Measurements from ENCODE around the gene KCNIP2.
A peak's percentile ranks its signal among the peaks of the same experiment; 100 is the strongest.
"Not testable (repeated sequence)": the region's sequence is repeated elsewhere in the genome, so short reads cannot be mapped to it uniquely, and the experiment has no call there.

Gene KCNIP2

DNA sequence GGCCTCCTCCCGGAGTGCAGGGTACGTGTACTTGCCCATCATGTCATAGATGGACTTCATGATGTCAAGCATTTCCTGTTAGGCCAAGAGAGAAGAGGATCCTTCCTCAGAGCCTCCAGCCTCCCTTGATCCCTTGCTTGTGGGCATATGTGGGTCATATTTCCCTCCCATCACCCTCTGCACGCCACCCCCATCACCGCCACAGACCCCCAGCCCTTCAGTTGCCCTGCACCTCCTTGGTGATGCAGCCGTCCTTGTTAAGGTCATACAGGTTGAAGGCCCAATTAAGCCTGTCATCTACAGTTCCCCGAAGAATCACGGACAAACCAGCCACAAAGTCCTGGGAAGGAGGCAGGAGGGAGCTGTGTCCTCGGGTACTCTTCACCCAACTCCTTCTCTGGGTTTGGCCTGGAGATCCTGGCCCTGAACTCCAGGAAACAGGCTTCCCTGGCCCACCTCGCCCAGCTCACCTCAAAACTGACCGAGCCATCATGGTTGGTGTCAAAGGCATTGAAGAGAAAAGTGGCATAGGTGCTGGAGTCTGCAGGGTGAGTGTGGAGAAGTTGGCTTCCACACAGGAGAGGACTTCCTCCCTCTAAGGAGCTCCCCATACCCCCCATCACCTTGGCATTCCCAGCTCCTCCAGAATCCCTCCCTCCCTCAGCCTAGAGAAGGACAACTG is 15.5 kb downstream of the KCNIP2 start:
- DNase-seq = no peak

DNA sequence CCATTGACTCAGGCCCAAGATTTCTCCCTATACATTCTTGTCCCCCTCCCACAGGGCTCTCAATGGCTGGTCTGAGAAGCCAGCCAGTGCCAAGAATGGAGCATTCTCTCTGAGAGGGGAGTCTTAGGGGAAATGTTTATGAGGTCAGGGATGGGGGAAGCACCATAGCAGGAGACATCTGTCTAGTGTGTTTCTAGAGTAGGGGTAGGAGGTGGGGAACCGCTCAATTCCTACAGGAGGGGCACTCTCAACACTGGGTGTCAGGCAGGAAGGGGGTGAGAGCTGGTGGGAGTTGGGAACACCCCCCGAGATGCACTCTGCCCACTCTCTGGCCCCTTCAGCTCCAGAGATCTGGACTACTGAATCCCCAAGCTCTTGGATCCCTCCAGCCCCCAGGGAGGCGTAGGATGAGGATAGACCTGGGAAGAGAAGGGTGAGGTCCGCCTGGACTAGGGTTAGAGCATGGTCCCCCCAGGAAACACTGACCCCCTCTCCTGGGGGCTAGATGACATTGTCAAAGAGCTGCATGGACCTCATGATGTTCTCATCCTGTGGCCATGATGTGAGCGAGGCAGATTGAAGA is 16.7 kb downstream of the KCNIP2 start:
- no peak for DNase-seq

DNA sequence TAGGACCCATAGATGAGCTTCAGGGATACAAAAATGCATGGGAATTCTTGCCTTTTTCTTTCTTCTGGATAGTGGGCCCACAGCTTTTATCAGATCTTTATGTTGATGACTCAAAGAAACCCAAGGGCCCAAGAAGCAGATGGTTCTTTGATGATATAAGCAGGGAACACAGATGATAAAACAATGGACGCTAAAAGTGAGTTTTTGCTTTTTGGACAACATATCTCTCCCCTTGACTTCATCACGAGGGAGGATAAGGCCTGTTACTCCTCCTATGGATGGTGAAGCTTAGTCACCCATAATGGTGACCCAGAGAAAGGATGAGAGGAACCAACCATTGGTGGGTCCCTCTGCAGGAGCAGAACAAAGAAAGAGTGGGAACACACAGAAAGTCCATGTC is 18.9 kb downstream of the KCNIP2 start:
- no peak for DNase-seq

DNA sequence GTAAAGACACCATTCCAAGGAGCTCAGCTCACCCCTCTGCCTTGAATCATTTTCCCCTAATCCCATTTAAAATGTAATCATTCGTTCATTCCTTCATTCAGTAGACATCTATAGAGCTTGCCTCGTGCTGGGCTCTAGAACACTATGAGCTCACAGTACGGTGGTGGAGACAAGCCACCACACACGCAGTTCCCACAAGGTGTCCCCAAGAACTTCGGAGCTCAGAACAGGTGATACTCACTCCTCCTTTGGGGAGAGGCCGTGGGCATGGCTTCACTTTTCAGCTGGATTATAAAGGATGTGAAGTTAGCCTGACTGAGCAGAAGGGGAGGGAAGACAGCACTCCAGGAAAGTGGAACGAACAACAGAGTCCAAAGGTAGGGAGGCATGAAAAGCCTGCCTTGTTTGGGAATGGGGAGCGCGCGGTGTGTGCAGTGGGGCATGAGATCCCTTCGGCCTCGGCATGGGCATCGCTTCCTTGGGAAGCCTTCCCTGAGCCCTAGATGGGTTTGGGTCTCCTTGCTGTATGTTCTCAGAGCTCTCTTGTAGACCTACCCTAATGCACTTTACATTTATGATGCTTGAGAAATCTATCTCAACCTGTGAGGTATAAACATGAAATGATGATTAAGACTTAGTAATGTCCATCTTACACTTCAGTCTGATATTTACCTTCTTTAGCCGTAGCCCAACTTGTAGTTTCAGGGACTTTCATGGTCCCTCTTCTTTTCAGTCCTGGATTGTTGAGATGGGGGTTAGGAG is 24.5 kb downstream of the KCNIP2 start:
- peak; percentile 36 for DNase-seq

DNA sequence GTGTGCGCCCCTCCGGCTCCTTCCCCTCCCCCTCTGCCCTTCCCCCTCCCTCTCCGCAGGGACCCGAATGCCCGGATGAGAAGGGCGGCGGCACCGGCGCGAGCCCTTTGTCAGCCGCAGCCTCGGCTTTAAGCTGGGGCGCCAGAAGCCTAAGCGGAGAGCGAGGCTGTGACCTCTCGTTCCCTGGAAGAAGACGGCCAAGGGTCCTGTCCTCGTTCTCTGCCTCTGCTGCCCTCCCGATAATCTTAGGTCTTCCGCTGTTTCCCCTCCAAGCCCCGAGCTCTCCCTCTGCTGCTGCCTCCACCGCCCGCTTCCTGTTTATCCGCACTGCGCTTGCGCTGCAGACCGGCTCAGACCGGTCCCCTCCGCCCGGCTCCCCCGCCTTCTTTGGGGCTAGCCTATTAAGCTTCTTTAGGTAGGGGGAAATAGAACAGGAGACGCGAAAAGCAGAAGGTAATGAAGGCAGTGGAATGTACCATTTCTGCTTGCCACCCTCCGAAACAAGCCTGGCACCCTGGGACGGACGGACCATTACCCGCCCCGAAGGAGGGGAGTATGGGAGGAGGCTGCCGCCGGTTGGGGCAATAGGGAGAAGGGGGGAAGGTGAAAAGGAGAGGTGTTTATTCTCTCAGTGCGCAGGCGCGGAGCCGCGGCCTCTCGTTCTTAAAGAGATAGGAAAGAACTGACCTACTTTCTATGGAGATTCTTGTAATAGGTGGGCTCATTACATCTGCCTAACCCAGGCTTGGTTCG is 25.3 kb downstream of the KCNIP2 start, which contains the start of gene OGA:
OGA (minus strand) TSS at position 326 of the 753 bp plus-strand sequence. CDS start 422 bp downstream, outside the sequence.
- peak; percentile 96 for DNase-seq

- DNase-seq = peak; percentile 30
Measured at GRCh38 chr10:101817337-101818118, 26.1 kb downstream of the KCNIP2 start.

DNA sequence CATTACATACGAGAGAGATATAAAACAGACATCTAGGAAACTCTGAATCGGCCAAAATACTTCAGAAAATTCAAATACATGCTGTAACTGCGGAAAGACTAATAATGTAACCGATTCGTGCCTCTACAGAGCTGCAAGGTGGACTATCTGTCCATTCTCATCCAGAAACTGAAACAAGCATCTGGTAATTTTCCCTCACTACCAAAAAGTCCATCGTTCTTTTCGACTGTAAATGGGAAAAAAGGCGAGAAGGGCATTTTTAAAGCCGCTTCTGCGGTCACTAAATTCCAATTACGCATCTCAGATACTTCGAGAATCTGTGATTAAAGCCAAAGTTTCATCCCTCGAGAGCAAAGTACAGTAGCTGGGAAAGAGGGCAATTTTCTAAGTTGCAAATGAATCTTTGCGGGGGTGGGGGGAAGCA is 26.7 kb downstream of the KCNIP2 start:
- no peak for DNase-seq

GRCh38 chr10:101816376-101816775 is 27.2 kb downstream of the KCNIP2 start:
- no peak for DNase-seq

DNA sequence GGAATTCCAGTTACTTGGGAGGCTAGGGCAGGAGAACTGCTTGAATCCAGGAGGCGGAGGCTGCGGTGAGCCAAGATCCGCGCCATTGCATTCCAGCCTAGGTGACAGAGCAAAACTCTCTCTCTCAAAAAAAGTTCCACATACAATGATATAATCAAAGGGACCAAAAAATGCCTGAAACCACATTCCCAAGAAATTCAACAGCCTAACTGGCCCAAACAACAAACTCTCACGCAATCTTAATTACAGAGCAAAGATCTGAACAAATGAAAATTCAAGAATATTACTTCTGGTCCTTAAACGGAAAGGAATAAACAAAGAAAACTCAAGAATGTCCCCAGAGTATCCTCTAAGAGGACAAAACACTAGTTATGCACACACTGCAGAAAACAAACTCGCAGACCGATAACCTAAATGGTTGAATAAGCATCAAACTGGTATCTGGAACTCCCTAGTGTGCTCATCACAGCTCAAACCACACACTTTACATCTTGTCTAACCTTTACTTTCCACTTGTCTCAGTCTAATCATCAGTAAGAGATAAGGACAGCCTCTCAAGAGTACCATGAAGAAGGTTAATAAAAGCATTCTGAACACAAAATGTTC is 29.0 kb downstream of the KCNIP2 start:
- no peak for DNase-seq

- DNase-seq = no peak
Measured at GRCh38 chr10:101812606-101813005, 31.0 kb downstream of the KCNIP2 start.

DNA sequence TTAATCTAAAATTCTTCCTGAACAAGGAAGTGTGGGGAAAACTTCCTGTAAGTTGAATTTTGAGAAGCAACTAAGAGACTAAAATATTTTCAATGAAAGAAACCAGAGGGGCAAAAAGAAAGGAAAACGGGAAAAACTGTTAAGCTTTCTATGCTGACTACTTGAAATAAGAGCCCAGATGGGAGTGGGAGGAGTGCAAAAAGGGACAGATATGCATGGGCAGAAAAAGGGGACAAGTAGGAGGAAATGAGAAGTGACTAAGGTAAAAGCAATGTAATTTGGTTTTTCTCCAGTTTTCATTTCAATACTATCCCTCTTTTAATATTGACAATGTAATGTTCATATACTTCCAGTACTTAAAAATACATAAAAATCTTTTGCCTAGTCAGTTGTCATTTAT is 36.4 kb downstream of the KCNIP2 start:
- DNase-seq = no peak

- no peak for DNase-seq
Measured at GRCh38 chr10:101803511-101803910, 40.1 kb downstream of the KCNIP2 start.

- DNase-seq = no peak
Measured at GRCh38 chr10:101797403-101798059, 46.1 kb downstream of the KCNIP2 start.

GRCh38 chr10:101793526-101793925 is 50.1 kb downstream of the KCNIP2 start:
- no peak for DNase-seq

- no peak for DNase-seq
Measured at GRCh38 chr10:101789686-101790085, 53.9 kb downstream of the KCNIP2 start.

DNA sequence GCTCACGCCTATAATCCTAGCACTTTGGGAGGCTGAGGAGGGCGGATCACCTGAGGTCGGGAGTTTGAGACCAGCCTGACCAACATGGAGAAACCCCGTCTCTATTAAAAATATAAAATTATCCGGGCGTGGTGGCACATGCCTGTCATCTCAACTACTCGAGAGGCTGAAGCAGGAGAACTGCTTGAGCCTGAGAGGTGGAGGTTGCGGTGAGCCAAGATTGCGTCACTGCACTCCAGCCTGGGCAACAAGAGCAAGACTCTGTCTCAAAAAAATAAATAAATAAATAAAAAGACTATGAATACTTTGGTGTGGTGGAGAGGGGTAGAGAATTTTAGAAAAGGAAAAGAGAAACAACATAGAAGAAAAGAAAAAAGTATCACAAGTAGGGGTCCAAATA is 54.4 kb downstream of the KCNIP2 start:
- not testable (repeated sequence) for DNase-seq

DNA sequence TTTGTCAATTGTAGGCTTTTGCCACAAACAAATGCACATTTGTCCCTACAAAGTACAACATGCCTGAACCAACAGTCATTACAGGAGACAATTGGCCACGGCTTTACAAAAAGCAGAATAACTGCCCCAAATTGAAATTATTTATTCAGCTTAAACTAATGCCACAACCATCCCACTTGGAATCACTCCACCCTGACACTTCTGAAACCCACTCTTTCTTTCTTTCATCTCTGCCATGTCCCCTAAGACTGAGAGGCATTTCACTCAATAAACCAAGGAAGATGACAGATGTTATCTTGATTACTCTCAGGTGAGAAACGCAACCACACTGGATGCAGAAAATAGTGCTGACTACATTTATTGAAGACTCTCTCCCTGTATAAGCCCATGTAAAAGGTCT is 57.8 kb downstream of the KCNIP2 start:
- no peak for DNase-seq

- DNase-seq = no peak
Measured at GRCh38 chr10:101784558-101784957, 59.0 kb downstream of the KCNIP2 start.

- no peak for DNase-seq
Measured at GRCh38 chr10:101783736-101784118, 59.9 kb downstream of the KCNIP2 start.

DNA sequence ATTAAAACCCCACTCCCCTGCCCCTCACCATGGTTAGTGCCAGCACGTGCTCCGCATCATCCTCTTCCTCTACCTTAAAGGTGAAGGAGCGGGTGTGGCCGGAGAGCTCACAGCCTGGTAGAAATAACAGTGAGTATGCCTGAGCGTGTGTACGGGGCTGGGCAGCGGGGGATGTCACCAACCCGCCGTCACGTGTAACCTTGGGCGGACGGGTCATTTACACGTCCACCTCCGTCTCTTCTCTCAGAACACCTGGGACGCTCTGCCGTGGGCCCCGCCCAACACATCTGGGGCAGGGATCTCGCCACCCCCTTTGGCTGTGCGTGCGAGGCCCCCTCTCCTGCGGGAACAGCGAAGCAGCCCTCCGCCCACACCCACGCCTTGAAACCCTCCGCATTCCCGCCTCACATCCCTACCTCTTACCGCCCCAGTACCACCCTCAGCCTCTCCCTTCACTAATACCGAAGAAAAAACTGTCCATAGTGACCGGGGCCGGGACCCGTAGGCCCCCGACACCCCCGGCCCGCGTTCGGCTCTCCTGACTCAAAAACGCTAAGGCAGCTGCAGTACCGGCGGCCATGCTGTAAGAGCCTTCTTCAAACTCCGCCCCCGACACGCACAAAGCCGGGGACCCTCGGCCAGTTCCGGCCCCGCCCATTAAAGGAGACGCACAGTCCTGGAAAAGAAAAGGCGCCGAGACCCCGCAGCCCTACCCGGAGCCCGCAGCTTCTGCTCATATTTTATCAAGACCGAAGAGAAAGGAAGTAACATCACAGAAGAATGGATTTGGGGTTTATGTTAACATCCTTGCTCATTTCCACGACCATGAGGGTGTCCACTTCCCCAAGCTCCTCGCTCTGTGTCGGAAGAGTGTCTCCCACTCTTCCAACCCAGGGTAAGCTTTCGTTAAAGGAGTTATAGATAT is 60.5 kb downstream of the KCNIP2 start, which contains the start of gene NPM3:
NPM3 (minus strand) TSS at position 636 of the 925 bp plus-strand sequence; CDS start at position 580, 56 bp downstream.
- peak; percentile 76 for DNase-seq
